Hypothalamus (tissue), 51 donors: ENCODE measurements around the gene NXPH2.
"Not testable (repeated sequence)": the region's sequence is repeated elsewhere in the genome, so short reads cannot be mapped to it uniquely, and the experiment has no call there.

ENCODE experiments used
- DNase-seq, 51 donors: peaks; one replicate each; lab custom pipeline; 2025; lab: John Stamatoyannopoulos, UW

Gene NXPH2

DNA sequence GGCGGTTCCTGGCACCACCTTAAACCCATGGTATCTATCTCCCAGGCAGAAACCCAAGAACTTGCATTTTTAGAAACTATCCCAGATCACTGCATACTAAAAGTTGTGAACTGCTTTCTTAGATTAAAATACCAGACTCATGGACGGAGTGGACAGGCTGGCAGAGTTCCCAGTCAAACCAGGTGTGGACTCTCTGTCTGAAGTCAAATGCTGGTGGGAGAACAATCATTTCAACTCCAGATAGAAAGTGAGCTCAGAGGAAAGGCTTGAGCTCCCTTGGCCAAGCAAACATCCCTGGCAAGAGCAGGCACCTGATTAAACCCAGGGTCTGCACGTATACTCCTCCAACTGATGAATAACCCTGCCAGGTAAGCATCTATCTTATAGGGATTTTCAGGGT lies 19.5 kb downstream of the NXPH2 start:
- no peak for DNase-seq

DNA sequence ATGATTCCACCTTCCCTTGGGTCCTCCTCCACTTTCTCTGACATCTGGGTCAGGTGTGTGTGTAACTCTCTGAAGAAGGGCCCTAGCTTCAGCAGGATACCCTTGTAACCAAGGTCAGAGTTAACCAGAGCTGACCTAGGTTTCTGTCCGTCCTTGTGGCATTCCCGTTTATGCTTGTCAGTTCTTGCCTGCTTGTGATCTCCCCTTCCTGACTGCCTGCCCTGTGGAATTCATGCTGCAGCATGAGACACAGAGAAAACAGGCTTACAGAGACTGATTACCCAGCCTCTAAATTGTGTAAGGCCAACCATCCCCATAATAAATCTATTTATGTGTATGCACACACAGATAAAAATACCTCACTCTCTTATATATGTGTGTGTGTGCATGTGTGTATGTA lies 22.8 kb downstream of the NXPH2 start:
- DNase-seq, result no peak

DNA sequence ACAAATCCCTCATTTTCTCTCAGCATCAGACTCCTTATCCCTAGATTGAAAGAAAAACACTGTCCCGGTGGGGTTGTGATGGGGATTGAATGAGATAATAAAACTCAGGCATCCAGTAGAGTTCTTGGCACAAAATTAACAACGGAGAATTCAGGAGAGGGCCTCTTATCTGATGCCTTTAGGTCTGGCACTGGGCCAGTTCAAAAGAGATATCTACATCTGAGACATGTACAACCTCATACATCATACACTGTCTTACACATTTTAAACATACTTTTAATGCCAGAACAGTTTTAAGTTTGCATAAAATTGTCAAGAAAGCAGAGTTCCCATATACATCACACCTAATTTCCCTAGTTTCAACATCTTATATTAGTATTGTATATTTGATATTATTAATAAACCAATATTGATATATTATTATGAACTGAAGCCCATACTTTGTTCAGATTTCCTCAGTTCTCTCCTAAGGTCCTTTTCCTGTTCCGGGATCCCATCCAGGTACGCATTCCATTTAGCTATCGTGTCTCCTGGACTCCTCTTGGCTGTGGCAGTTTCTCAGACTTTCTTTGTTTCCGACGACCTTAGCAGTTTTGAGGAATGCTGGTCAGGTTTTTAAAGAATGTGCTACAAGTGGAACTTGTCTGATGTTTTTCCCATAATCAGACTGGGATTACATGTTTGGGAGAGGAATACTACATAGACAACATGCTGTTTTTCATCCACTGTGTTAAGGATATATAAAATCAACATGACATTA lies 27.8 kb downstream of the NXPH2 start:
- DNase-seq, result no peak

DNA sequence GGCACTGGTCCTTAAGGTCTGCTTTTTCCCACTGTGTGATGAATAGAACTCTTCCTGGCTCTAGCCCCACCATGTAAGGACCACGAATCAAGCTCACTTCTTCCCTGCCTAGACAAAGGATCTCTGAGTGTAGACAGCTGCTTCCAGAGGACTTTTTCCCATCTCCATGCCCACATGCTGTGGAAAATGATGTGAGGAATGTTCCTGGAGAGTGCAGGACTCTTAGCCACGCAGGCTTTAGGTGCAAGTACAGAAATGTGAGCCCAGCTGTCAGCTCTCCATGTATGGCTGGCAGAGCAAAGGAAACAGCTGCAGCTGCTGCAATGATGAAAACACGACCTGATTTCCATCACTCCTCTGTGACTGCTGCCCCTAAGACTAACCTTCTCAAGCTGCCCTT lies 35.5 kb downstream of the NXPH2 start:
- DNase-seq, result no peak

DNA sequence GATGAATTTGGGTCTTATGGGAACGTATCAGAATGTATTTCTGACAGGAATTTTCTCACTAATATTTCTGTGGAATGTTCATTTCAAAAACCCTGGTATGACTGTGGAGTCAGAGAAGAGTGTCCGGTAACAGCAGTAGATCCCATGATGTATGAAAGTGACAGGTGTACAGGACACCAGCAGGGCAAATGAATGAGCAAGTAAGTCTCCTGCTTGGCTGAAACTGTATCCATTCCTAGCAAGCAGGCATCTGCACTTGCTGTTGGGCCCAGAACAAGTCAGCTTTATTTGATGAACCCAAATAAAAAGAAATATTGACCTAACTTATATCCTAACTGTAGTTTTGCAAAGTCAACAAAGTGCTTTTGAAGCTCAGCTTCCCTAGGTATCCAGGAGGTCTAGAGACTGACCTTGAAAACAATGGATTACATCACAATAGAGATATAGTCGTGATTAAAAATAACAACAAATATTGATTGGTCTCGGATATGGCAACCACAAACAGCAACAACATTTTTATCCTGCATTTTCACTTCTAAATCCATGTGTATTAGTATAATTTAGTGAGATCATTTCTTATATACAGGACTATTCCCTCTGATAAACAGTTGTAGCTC lies 37.6 kb downstream of the NXPH2 start:
- no peak for DNase-seq

DNA sequence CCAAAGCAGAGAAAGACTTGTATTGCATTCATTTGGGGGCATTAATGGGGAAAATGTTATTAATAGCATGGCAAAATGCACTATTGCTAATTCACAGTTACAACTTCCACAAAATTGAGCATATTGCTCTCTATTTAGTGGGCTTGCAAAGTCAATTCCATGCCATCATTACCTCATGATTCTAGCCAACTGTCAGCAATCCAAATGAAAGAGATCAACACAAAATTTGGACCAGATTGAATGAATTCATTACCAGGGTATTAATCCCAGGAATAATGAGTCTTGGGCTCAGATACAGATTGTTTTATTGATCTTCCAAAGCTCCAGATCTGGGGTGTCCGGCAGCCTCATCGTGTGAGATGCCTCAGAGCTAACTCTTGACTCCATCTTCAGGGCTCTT lies 38.3 kb downstream of the NXPH2 start:
- DNase-seq, result no peak

DNA sequence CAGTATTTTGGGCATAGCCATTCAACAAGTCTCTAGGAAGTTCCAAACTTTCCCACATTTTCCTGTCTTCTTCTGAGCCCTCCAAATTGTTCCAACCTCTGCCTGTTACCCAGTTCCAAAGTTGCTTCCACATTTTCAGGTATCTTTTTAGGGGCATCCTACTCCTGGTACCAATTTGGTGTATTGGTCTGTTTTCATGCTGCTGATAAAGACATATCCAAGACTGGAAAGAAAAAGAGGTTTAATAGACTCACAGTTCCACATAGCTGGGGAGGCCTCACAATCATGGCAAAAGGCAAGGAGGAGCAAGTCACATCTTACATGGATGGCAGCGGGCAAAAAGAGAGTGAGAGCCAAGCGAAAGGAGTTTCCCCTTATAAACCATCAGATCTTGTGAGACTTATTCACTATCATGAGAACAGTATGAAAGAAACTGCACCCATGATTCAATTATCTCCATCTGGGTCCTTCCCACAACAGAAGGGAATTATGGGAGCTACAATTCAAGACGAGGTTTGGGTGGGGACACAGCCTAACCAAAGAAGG lies 43.1 kb downstream of the NXPH2 start:
- DNase-seq, result not testable (repeated sequence)

DNA sequence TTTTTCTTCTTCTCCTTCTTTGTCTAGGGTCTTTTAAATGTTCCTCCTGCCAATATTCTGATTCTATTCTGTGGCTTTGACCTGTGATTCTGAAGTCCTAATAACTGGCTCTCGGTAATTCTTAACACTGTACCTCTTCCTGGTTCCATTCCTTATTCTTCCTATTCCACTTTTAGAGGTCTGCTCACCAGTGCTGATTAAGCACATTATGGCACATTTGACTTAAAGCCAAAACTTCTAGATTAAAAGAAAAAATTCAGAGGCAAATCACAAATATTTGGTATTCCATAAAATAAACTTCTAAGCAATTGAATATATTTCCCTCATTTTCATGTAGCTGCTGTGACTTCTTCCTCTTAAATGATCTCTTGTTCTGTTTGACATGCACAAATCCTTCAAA lies 47.5 kb downstream of the NXPH2 start:
- DNase-seq, result no peak

DNA sequence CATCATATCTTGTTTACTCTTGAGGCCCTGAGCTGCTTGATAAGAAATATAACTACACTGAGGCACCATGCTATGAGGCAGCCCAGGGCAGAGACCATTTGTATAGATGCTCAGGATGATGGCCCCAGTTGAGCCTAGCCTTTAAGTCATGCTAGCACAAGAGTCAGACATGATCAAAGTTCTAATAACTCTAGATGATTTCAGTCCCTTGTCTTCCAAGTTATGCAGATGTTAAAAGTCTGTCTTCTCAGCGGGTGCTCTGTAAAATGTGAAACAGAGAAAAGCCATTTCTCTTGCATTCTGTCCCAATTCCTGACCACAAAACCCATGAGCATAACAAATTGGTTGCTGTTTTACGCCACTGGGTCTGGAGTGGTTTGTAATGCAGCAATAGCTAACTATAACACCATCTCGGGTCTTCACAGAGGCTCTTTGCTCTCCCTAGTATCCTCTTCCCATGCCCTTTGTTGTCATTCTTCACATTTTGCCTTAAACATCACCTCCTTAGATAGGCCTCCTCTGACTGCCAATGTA lies 49.6 kb downstream of the NXPH2 start:
- DNase-seq, result no peak

DNA sequence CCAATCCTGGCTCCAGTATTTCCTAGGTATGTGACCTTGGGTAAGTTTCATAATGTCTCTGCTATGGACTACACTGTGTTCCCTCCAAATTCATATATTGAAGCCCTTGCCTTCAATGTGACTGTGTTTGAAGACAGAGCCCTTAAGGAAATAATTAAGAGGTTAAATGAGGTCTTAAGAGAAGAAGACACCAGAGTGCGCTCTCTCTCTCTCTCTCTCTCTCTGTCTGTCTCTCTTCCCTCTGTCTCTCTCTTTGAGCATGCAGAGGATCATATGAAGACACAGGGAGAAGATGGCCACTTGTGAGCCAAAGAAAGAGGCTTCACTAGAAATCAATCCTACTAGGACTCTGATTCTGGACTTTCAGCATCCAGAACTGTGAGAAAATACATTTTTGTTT lies 52.2 kb downstream of the NXPH2 start:
- DNase-seq, result no peak

DNA sequence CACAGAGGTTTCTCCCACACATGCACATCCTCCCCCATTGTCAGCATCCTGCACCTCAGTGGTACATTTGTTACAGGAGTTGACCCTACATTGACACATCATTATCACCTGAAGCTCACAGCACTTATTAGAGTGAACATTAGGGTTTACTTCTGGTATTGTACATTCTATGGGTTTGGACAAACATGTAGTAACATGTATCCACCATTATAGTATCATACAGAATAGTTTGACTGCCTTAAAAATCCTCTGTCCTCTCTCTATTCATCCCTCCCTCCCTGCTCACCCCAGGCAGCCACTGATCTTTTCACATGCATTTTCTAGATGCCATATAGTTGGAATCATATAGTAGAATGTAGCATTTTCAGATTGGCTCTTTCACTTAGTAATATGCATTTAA lies 53.5 kb downstream of the NXPH2 start:
- DNase-seq, result no peak

DNA sequence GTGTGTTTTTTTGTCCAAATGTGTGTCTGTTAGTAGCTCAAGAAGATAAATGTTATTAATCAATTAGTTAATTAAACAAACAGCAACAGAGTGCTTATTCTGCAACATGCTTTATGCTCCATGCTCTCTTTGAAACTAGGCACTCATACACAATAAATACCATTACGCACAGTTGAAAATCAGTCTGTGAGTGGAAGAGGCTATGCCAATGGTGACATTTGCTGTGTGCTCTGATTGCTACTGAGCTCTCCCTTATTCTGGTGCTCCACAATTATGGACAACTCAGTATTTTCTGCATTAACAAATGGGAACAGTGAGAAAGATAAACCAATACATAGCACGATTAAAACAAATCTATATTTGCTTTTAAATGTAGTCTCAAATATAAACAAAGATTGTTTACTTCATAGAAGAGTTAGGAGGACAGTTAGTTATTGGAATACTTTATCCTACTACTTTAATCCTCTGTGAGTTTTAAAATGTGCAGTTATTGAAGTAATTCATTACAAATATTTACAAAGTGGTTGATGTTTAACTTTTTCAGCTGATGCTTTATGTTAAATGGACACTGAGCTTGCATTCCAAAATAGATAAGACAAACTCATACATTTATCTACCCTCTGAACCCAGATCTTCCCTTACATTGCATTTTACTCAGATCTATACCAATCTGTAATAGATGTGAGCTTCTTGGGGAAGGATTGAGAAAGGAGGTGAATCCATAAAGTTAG lies 55.3 kb downstream of the NXPH2 start:
- DNase-seq, result no peak

DNA sequence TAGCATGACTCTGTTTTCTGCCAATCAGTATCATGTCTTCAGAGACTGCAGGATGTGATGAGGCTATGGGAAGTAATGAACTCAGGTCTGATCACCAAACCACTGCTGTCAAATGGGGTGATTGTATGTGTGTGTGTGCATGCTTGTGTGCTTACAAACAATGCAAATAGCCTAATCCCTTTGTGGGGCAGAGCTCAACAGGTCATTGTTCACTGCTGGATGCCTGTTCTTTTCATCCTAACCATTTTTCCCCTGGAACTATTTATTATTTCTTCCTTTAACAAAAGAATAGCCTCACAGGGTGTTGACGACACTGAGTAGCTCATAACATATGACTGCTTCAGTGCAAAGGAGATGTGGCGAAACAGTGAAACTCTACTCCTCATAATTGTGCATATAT lies 55.9 kb downstream of the NXPH2 start:
- no peak for DNase-seq

DNA sequence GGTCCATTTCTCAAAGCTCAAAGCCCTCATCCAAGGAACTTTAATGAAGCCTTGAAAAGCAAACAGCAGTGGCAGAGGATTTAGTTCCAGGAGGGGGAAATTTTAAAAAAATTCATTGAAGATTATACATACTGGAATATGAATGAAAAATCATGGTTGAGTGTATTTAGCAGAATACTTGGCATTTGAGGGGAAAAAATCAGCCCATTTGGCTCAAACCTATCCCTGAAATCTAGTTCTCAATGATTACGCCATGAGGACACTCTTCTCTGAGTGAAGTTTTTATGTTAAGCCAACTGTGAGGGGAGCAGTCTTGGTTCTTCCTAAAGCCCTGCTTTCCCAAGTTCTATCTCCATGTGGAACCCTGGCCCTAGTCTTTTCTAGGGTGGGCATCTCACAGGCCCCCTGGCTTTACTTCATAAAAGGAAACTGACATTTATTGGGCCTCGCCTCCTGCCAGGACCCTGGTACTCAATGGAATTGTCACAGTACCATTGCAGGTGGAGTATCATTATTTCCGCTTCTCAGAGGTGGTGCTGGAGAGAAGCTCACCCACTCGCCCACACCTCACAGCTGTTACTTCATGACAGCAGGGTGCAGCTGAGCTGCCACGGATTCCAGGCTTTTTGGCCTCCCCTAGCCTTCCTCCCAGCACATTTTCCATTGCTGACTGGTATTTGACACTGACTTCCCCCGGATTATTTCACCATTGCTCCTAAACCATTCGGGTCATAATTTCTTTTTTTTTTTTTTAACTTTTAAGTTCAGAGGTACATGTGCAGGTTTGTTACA lies 56.8 kb downstream of the NXPH2 start:
- DNase-seq, result no peak

DNA sequence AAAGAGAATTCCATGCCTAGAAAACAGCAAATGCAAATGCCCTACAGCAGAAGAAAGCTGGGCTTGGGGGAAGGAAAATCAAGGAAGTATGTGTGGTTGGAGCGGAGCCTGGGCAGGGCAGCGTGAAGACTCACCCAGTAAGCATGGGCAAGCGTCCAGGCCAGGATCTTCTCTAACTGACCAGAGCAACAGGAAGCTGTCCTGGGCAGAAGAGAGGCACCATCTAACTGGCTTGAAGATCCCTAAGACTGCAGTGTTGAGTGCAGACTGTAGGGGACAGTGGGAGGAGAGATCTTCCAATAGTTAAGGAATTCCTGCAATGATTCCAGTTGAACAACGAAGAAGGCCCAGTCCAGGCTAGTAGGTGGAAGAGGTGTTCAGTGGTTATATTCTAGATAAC lies 57.9 kb downstream of the NXPH2 start:
- peak in 2 of 51 donors; percentile 7 to 9 for DNase-seq

DNA sequence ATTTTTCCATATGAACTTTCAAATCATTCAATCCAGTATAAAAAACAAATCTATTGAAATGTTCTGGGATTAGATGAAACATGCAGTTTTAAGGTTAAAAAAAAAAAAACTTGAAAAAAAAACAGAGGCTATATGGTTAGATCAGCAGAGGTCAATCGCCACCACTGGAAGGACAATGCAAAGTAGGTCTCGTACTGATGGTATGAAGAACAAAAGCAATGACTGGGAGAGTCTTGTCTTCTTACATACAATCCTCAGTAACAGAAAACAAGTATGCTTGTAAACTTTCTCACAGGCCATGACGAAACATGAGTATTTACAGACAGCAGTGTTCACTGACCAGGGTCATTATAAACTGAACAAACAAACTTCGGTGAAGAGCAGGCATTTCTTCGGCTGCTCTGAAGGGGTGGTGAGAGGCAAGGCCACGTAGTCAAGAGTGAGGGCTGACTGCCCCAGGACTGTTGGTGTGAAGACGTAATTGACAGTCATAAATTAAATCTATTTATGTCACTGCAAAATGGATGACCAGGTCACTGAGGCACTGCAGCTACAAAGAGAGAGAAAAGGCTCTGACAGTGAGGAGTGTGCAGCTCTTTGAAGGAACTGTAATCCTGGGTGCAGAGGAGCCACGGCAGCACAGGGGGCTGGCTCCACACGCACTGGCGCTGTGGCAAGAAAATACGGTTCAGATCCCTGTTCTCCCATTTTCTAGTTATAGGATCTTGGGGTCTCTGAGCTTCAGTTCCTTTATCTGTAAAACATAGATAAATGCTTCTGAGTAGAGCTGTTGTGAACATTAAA lies 60.0 kb downstream of the NXPH2 start:
- no peak for DNase-seq

DNA sequence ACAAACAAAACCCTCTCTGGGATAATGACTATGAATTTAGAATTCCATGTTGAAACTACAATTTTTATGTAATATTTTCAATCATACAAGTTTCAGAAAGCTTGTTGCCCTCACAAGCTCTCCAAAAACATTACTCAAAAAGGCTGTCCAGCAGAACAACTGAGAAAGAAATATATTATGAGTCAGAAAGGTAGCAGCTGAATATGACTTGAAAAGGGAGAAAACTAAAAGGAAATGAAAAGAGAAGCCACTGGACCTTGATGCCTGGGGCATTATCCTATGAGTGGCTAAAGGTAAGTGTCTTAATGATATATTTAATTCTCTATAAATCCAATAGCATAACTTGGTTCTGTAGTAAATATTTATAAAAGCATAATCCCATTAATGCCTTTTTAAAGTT lies 61.8 kb downstream of the NXPH2 start:
- no peak for DNase-seq

DNA sequence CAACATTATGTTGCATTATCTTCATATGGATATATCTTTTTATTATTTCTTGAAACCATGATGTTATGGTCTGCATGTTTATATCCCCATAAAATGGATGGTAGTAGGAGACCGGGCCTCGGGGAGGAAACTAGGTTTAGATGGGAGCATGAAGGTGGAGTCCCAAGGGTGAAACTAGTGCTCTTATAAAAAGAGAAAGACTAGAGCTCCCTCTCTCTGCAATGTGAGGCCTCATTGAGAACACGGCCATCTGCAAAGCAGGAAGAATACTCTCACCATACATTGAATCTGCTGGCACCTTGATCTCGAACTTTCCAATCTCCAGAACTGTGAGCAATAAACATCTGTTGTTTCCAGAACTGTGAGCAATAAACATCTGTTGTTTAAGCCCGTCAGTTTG lies 64.0 kb downstream of the NXPH2 start:
- DNase-seq, result no peak

DNA sequence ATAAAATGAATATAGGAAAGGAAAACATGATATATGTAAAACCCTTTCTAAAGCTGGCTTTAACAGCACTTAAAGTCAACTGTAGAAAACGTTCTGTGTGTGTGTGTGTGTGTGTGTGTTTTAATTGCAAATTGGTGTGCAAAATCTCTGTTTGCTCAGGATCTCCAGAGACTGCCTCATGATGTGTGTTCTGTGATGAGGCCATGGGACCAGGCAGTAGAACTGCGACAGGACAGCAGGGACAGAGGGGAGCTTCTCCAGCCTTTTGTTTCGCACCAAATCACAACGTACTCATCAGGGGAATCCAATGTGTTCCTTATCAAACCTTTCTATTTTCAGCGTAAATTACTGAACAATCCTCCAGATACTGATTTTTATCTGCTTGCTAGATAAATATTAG lies 66.7 kb downstream of the NXPH2 start:
- no peak for DNase-seq

DNA sequence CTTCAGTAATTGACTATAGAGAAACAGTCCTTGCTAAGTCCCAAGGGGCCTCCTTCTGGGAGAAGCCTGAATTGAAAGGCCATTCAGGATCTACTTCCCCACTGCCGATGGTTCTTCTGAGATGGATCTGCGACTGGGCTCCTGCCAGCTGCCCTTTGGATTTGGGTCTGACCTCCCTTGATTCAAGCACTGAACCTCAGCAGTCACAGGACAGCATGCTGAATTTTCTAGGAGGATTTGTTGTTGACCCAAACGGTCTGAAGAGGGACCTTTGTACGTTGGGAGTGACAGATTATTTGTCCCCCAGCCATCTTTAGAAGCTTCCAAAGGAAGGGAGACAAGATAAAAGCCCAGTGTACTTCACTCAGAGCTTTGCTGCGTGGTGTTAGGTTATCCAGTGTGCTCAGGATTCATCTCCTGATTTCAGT lies 67.1 kb downstream of the NXPH2 start:
- DNase-seq, result no peak
